ENCODE results near the gene PHF3. TPM values are rescaled to one million over a fixed set of nuclear protein-coding genes. Genes with fewer than 3 reads are reported as not detected.

PHF3 gene
- total RNA-seq, 1 donor from 2014 or later = 23.2 TPM

DNA sequence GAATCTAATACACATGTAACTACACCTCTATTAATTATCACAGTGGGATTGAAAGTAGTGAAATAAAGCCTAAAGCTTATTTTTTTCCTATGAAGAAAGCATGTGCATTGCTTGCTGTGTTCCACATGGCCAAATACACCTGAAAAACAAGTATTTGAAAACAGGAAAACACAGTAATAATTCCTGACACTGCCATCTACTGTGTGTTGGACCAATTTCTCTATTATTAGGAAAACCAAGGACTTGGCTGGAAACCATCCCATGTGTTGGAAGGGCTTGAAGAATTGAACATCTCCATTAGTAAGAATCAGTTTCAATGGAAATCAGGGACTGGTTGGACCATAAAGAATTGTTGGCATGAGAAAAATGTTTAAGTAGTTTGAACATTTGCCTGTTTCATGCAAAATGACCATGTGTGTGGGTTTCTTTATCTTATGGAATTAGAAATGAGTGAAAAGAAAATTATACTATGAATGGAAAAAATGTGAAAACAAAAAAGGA, 124.1 kb downstream of the PHF3 start:
- ATAC-seq = peak; percentile 67
- no peak for DNase-seq (ENCODE audit: low spot score)

DNA sequence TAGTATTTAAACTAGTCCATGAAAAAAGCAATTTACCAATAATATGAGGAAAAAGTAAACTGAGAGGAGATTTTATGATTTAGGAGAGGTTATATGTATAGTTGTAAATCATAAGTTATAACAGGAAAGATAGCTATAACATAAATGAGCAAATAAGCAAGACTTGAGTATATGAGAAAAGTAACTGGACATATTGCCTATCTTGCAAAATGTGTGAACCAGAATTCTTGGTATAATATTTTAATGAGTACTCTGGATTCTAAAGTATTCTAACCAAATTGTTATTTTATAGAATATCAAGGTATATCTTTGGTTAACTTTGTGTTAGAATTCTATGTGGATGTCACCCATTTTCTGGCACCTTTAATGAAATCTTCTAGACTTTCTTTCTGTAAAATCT, 124.6 kb downstream of the PHF3 start:
- no peak for ATAC-seq
- no peak for DNase-seq (ENCODE audit: low spot score)

DNA sequence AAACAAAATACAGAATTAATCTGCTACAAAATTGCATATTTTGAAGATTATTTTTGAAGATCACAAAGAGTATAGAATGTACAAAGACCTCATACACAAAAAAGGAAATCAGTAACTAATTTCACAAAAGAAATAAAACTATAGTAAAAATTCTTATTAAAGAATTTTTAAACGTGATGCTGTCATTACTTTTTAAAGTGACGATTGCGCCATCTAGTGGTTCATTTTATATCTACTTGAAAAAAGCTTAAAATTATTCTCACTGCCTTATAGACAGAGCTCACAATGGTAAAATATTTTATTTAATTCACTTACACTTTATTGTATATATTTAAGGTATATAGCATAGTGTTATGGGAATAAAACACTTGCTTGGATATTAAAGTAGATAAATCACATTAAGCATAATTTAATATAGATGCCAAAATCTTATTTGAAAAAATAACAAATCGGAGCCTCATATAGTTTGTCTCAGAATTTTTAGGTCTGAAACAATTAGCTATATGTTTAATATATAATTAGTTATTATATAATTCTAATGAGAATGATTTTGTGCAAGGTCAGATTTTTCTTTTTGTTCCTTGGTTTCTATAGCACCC, 128.8 kb downstream of the PHF3 start:
- ATAC-seq = peak; percentile 67
- no peak for DNase-seq (ENCODE audit: low spot score)

Other genes with a start within 250 kb of the PHF3 start
- gene PTP4A1, start 63.3 kb upstream of the PHF3 start, total RNA-seq = 118 TPM